ENCODE data around the gene DXO. TPM values are rescaled to one million over a fixed set of nuclear protein-coding genes. Genes with fewer than 3 reads are reported as not detected.
"Not testable (repeated sequence)": the region's sequence is repeated elsewhere in the genome, so short reads cannot be mapped to it uniquely, and the experiment has no call there.

The DXO gene
- total RNA-seq, 1 experiment from 2014 or later: 23.7 TPM

DNA sequence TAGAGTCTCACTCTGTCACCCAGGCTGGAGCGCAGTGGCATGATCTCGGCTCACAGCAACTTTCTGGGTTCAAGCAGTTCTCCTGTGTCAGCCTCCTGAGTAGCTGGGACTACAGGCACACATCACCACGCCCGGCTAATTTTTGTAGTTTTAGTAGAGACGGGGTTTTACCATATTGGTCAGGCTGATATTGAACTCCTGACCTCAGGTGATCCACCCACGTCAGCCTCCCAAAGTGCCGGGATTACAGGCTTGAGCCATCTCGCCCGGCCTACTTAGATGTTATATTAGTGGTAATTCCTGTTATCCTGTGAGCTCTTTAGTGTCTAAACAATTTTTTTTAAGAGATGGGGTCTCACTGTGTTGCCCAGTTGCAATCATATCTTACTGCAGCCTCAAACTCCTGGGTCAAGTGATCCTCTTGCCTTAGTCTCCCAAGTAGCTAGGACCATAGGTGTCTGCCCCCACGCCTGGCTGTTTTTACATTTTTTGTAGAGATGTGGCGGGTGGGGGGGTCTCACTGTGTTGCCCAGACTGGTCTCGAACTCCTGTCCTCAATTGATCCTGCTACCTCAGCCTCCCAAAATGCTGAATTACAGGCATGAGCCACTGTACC is 6.0 kb upstream of the DXO start:
- no peaks in the 10 kb centered on the region for H3K27me3 ChIP-seq (replicated peaks; ENCODE audit: control insufficient read depth, insufficient read depth, low read length)
- no peaks in the 10 kb centered on the region for H3K4me1 ChIP-seq
- intact Hi-C loops (cut with micrococcal nuclease; ENCODE audit: unreplicated experiment): no loop called here
- no peaks in the 10 kb centered on the region for H3K9me3 ChIP-seq
- ChIA-PET POLR2A (no interaction called here), CTCF (interaction anchor here (0.7 kb wide), 2 partner anchors 101 to 207 kb away, joined by 3 to 4 read pairs; no protein-coding TSS in a partner anchor)
- H3K4me3 ChIP-seq (ENCODE audit: low read depth, low read length): no peak overlapping the region
- no peaks in the 10 kb centered on the region; the same call in 1 of the 2 replicates for H3K36me3 ChIP-seq (ENCODE audit: control insufficient read depth, insufficient read depth, low read length)
- no peaks in the 10 kb centered on the region for H3K9me3 Mint-ChIP-seq (ENCODE audit: unreplicated experiment)
- peaks cover 9% of the 10 kb centered on the region for H3K4me1 Mint-ChIP-seq (ENCODE audit: low read depth, unreplicated experiment)
- no TSS peak for BruUV-seq (replicated peaks)
- TF ChIP-seq, protein P1, sequence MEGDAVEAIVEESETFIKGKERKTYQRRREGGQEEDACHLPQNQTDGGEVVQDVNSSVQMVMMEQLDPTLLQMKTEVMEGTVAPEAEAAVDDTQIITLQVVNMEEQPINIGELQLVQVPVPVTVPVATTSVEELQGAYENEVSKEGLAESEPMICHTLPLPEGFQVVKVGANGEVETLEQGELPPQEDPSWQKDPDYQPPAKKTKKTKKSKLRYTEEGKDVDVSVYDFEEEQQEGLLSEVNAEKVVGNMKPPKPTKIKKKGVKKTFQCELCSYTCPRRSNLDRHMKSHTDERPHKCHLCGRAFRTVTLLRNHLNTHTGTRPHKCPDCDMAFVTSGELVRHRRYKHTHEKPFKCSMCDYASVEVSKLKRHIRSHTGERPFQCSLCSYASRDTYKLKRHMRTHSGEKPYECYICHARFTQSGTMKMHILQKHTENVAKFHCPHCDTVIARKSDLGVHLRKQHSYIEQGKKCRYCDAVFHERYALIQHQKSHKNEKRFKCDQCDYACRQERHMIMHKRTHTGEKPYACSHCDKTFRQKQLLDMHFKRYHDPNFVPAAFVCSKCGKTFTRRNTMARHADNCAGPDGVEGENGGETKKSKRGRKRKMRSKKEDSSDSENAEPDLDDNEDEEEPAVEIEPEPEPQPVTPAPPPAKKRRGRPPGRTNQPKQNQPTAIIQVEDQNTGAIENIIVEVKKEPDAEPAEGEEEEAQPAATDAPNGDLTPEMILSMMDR (IDR thresholded peaks at IDR 0.05; ENCODE audit: insufficient read depth in 1 of 2, low read depth in 1 of 2, low read length in 1 of 2, severe bottlenecking in 1 of 2, unreplicated experiment in 1 of 2): no peak
- peaks cover 21% of the 10 kb centered on the region for H3K36me3 Mint-ChIP-seq (ENCODE audit: insufficient read depth, unreplicated experiment)
- no peak for DNase-seq
- no peak overlapping the region for H3K27ac Mint-ChIP-seq (ENCODE audit: unreplicated experiment)
- no peaks in the 10 kb centered on the region for H3K27me3 Mint-ChIP-seq (ENCODE audit: insufficient read depth, unreplicated experiment)
- H3K4me3 Mint-ChIP-seq (ENCODE audit: unreplicated experiment): no peak overlapping the region

DNA sequence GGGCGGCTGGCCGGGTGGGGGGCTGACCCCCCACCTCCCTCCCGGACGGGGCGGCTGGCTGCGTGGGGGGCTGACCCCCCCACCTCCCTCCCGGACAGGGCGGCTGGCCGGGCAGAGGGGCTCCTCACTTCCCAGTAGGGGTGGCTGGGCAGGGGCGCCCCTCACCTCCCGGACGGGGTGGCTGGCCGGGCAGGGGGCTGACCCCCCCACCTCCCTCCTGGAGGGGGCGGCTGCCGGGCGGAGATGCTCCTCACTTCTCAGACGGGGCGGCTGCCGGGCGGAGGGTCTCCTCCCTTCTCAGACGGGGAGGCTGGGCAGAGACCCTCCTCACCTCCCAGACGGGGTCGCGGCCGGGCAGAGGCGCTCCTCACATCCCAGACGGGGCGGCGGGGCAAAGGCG is 4.1 kb upstream of the DXO start:
- H3K27ac Mint-ChIP-seq (ENCODE audit: unreplicated experiment); H3K36me3 ChIP-seq (ENCODE audit: control insufficient read depth, insufficient read depth, low read length); H3K27me3 ChIP-seq (replicated peaks; ENCODE audit: control insufficient read depth, insufficient read depth, low read length); H3K4me3 Mint-ChIP-seq (ENCODE audit: unreplicated experiment); H3K4me3 ChIP-seq (ENCODE audit: low read depth, low read length); H3K9me3 Mint-ChIP-seq (ENCODE audit: unreplicated experiment); H3K9me3 ChIP-seq; CTCF ChIA-PET; DNase-seq; intact Hi-C loops (cut with micrococcal nuclease; ENCODE audit: unreplicated experiment); POLR2A ChIA-PET; BruUV-seq (replicated peaks); H3K4me1 ChIP-seq; H3K27me3 Mint-ChIP-seq (ENCODE audit: insufficient read depth, unreplicated experiment): not testable (repeated sequence)
- Mint-ChIP-seq H3K4me1 (ENCODE audit: low read depth, unreplicated experiment) (peaks cover 12% of the 10 kb centered on the region), H3K36me3 (ENCODE audit: insufficient read depth, unreplicated experiment) (peaks cover 40% of the 10 kb centered on the region)

DNA sequence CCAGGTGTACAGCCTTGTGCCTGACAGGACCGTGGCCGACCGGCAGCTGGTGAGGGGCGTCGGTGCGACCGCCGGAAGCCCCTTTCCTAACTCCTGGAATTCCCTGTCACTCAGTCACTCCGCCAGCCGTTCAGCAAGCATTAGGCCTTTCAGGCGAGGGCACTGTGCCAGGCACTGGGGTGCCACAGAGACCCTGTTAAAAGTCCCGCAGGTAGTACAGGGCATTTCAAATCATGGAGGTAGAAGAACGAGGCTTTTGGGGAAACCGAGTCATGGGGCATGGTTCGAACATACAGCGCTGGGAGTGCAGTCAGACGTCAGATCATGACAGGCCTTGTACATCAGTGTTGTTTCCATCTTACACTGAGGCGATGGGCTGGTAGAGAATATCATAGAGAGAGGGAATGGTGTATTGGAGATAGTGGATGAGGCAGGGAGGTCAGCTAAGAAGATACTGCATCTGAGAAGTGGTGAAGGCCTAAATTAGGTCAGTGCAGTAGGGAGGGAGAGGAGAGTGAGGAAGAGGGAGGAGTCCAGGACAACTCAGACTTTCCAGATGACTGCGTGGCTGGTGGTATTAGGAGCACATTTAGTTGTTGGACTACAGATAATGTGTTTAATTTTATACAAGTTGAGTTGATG is 892 bp upstream of the DXO start:
- Histone ChIP-seq H3K9me3 (no peaks in the 10 kb centered on the region), H3K27me3 (replicated peaks; ENCODE audit: control insufficient read depth, insufficient read depth, low read length) (no peaks in the 10 kb centered on the region), H3K4me3 (ENCODE audit: low read depth, low read length) (peak overlapping the region; percentile 76), H3K4me1 (peaks cover 5% of the 10 kb centered on the region; the same call in 1 of the 2 replicates), H3K36me3 (ENCODE audit: control insufficient read depth, insufficient read depth, low read length) (peaks cover 1% of the 10 kb centered on the region; the same call in 1 of the 2 replicates)
- no peaks in the 10 kb centered on the region for H3K9me3 Mint-ChIP-seq (ENCODE audit: unreplicated experiment)
- ChIA-PET POLR2A (interaction anchor here (0.6 to 2.4 kb wide), 3 partner anchors 14 to 220 kb away, joined by 5 to 18 read pairs (median 10); partner anchors contain the start of genes NELFE and SKIC2), CTCF (interaction anchor here (1.3 to 1.6 kb wide), 2 partner anchors 20 to 74 kb away, joined by 3 to 4 read pairs; no protein-coding TSS in a partner anchor)
- H3K27me3 Mint-ChIP-seq (ENCODE audit: insufficient read depth, unreplicated experiment): no peaks in the 10 kb centered on the region
- peaks cover 21% of the 10 kb centered on the region for H3K4me1 Mint-ChIP-seq (ENCODE audit: low read depth, unreplicated experiment)
- BruUV-seq (replicated peaks): TSS peak; percentile 58
- intact Hi-C loops (cut with micrococcal nuclease; ENCODE audit: unreplicated experiment): loop anchor here (1.0 kb wide), 1 partner anchor 14 kb away; the partner anchor contains the start of gene SKIC2
- H3K36me3 Mint-ChIP-seq (ENCODE audit: insufficient read depth, unreplicated experiment): peaks cover 66% of the 10 kb centered on the region
- peak overlapping the region; percentile 67 for H3K4me3 Mint-ChIP-seq (ENCODE audit: unreplicated experiment)
- TF ChIP-seq, protein P1 (IDR thresholded peaks at IDR 0.05; ENCODE audit: insufficient read depth in 1 of 2, low read depth in 1 of 2, low read length in 1 of 2, severe bottlenecking in 1 of 2, unreplicated experiment in 1 of 2): no peak
- H3K27ac Mint-ChIP-seq (ENCODE audit: unreplicated experiment): peak overlapping the region; percentile 82
- no peak for DNase-seq

Data from Caco-2 (cell line).